ENCODE measurements around the gene PAX7.

Gene PAX7

GRCh38 chr1:18714404-18715175, 83.9 kb downstream of the PAX7 start:
- H3K27ac ChIP-seq = no peak overlapping the region
- TF ChIP-seq CTCF (conservative IDR thresholded peaks at IDR 0.05) (no peak), ZFX (IDR thresholded peaks at IDR 0.05) (no peak)

DNA sequence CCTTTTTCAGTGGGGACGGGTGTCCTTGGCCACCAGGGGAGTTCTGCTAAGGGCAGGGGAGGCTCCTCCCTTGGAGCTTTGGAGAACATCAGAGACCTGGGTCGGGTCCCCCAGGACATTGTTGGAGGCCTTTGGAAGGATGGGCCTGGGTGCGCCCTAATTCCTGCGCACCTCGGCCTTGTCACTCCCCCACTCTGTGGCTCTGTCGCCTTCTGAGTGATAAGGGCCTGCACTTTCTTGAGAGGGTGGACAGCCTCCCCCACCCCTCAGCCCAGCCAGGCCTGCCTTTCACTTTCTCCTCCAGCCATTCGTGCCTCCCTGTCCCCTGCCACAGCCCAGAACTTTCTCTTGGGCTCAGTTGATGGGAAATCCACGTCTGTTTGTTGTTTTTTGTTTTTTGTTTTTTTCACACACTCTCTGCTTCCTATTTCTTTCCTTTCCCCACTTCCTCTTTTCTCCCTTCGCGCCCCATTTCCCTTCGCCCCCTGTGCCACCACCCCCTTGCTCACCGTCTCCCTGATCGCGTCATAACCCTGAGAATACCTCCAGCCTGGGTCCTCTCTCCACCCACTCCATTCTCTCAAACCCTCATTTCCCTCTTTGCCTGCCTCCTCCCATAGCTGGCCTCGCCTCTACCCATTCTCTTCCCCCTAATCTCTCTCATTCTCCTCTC, 85.6 kb downstream of the PAX7 start:
- no peak overlapping the region for H3K27ac ChIP-seq
- TF ChIP-seq CTCF (conservative IDR thresholded peaks at IDR 0.05) (no peak), ZFX (IDR thresholded peaks at IDR 0.05) (no peak)

DNA sequence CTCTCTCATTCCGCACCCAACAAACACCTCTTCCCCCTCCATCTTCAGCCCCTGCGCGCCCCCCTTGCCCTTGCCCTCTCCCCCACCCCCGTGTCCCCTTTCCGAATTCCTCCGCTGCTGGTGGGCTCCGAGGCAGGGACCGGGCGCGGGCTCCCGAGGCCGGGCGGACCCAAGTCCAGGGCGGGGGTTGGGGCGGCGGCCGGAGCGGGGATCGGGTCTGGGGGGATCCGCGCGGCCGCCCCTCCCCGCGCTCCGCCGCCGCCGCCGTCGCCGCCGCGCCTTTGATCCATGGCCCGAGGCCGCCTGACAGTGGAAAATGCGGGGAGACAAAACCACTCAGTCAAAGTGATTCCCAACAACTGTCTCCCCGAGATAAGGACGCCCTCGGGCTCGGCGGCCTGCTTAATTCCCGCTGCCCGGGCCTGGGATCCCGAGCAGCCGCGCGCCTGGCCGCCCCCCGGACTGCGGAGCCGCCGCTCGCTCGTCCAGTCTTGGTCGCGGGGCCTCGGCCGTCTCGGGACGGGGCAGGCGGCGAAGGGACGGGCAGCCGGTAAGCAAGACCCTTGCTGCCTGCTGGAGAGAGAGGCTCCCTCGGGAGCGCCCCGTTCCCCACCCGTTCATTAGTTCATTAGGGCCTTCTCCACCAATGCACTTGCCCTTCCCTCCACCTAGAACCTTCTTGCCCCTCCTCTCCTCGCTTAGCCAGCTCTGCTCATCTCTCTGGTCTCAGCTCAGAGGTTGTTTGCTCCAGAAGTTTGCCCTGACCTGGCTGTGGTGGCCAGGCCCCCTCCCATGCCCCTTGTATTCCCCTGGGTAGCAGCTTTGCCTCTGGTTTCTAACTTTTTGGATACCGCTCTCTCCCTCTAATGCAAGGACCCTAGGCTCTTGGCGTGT, 86.4 kb downstream of the PAX7 start:
- H3K27ac ChIP-seq = no peak overlapping the region
- TF ChIP-seq ZFX (IDR thresholded peaks at IDR 0.05) (no peak), CTCF (conservative IDR thresholded peaks at IDR 0.05) (no peak)

DNA sequence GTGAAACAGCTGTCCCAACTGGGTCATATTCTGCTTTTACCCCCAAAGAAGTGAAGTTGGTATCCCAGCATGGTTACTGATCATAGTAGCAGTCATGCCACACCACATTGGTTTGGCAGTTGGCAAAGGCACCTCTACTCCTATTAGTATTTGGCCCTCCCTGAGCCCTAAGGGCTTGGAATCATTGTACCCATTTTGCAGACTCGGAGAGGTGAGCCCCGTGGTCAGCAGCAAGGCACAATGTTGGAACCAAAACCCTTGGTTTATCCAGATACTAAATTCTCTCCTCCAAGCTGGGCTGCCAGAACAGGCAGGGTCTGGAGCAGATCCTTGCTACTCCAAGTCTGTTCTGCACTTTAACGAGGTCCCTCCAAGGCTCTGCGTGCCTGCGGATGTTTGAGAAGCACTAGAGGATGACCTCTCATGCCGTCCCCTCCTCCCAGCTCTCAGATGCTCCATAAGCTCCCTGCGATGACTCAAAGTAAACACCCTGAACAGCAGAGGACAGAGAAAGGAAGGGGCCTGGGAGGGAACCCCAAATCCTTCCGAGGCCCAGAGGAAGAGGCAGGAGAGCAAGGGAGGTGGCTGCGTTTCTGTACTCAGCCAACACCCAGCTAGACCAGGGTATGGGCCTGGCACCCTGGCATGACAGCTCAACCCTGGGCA, 89.3 kb downstream of the PAX7 start:
- TF ChIP-seq ZFX (IDR thresholded peaks at IDR 0.05) = no peak
- TF ChIP-seq CTCF (conservative IDR thresholded peaks at IDR 0.05) = no peak
- no peak overlapping the region for H3K27ac ChIP-seq

GRCh38 chr1:18721041-18721440, 90.4 kb downstream of the PAX7 start:
- H3K27ac ChIP-seq = no peak overlapping the region

GRCh38 chr1:18721776-18722175, 91.1 kb downstream of the PAX7 start:
- TF ChIP-seq ZFX (IDR thresholded peaks at IDR 0.05) (no peak), CTCF (conservative IDR thresholded peaks at IDR 0.05) (no peak)
- H3K27ac ChIP-seq = no peak overlapping the region

More at GRCh38 chr1:18721041-18721440, 90.4 kb downstream of the PAX7 start:
- TF ChIP-seq CTCF (conservative IDR thresholded peaks at IDR 0.05) = no peak
- TF ChIP-seq ZFX (IDR thresholded peaks at IDR 0.05) = no peak

Measured in C4-2B (cell line).